Naive B cell (primary cell): ENCODE measurements around the gene ZNF335. TPM values are rescaled to one million over a fixed set of nuclear protein-coding genes. Genes with fewer than 3 reads are reported as not detected.
A peak's percentile ranks its signal among the peaks of the same experiment; 100 is the strongest.

ENCODE experiments used
- ATAC-seq, 2 donors: fragments of 150-1000 bp; cut with Tn5 transposase; 2 replicates each; pipeline ENCODE4 v1.10.0; 2021; ENCODE audit warnings: low read depth in 2 of 2, mild to moderate bottlenecking in 2 of 2, moderate library complexity in 2 of 2
- DNase-seq: peaks from one replicate; pipeline ENCODE4 v3.0.0; 2022
- H3K27ac Mint-ChIP-seq, 6 donors: one replicate each; pipeline ENCODE4 v1.8.0; 2020 to 2022; ENCODE audit warnings: mild to moderate bottlenecking in 6 of 6, mixed read lengths in 6 of 6, moderate library complexity in 5 of 6, inconsistent platforms in 2 of 6
- H3K27me3 Mint-ChIP-seq, 3 donors: one replicate each; pipeline ENCODE4 v1.8.0; 2021 to 2022; ENCODE audit warnings: mixed read lengths in 3 of 3, mild to moderate bottlenecking in 1 of 3
- H3K36me3 Mint-ChIP-seq, 2 donors: one replicate each; pipeline ENCODE4 v1.8.0; 2020 to 2022; ENCODE audit warnings: mixed read lengths in 2 of 2, inconsistent platforms in 1 of 2, mild to moderate bottlenecking in 1 of 2
- H3K4me1 Mint-ChIP-seq, 3 donors: one replicate each; pipeline ENCODE4 v1.8.0; 2020 to 2022; ENCODE audit warnings: mixed read lengths in 3 of 3, inconsistent platforms in 1 of 3, mild to moderate bottlenecking in 1 of 3, moderate library complexity in 1 of 3
- H3K4me3 Mint-ChIP-seq, 8 donors: one replicate each; pipeline ENCODE4 v1.8.0; 2020 to 2022; ENCODE audit warnings: mild to moderate bottlenecking in 8 of 8, mixed read lengths in 8 of 8, moderate library complexity in 8 of 8, inconsistent platforms in 2 of 8
- H3K9me3 Mint-ChIP-seq, 7 donors: one replicate each; pipeline ENCODE4 v1.8.0; 2020 to 2022; ENCODE audit warnings: mixed read lengths in 7 of 7, mild to moderate bottlenecking in 5 of 7, inconsistent platforms in 2 of 7, moderate library complexity in 1 of 7
- polyA plus RNA-seq, 6 donors: library from polyadenylated mRNA; unstranded; fragments of 300-500 nt; fragmentation: Illumina TruSeq; gene quantifications; one replicate each; pipeline ENCODE4 v1.2.3, GENCODE V29; 2021; ENCODE audit warnings: low read depth in 6 of 6

ZNF335 gene
- polyA plus RNA-seq, 6 donors from 2014 or later: 10.4 to 24.3 (median 15.5) TPM

DNA sequence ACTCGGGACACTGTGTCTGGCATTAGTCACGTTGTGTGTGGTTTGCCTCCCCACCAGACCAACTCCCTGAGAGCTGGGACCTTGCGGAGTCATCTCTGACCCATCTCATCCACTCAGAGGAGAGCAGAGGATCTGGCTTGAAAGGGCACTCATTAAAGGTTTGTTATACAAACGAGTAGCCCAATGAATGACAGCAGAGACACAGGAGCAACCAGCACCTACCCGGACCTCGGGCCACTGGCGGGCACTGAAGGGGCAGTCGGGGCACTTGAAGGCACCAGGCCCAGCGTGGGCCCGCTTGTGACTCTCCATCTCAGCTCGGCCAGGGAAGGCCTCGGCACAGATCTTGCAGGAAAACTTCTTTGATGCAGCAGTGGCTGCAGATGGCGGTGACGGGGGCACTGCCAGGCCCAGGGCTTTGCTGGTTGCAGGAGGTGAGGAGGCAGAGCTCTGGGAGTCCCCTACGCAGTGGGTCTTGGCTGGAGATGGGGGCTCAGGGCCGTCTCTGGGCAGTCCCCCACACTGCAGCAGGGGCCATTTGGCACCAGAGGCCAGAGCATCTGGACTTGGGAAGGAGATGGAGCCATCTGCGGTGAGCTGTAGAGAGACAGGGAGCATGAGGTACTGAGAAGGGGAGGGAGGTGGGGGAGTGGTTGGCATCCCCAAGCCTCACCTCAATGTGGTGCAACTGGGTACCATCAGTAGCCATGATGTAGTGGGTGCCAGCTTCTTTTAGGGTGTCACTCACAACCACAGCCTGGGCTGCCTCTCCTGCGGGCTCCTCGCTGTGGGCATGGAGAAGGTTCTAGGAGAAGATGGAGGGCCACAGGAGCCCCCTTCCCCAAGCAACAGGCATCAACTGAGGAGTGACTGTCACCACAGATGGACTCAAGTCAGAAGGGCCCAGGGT, 19.8 kb downstream of the ZNF335 start:
- Mint-ChIP-seq H3K27me3 (no peaks in the 10 kb centered on the region), H3K9me3 (no peaks in the 10 kb centered on the region), H3K4me3 (no peak overlapping the region), H3K4me1 (peaks cover 4 to 7% (median 6%) of the 10 kb centered on the region in 3 donors), H3K27ac (peak overlapping the region in 4 of 6 donors; percentile 18 to 74 (median 40)), H3K36me3 (no peaks in the 10 kb centered on the region)
- no peak for ATAC-seq
- DNase-seq: no peak

DNA sequence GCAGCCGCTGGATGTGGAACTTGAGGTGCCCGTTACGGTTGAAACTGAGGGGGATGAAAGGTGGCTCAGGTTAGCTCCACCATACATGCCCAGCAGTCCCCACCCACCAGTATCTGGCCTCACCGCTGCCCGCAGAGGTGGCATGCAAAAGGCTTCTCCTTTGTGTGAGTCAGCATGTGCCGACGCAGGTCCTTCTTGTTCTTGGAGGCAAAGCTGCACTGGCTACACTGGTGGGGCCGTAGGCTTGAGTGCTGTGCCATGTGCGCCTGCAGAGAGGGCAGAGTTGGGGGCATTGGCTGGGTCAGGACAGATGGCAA, 21.7 kb downstream of the ZNF335 start:
- DNase-seq: no peak

DNA sequence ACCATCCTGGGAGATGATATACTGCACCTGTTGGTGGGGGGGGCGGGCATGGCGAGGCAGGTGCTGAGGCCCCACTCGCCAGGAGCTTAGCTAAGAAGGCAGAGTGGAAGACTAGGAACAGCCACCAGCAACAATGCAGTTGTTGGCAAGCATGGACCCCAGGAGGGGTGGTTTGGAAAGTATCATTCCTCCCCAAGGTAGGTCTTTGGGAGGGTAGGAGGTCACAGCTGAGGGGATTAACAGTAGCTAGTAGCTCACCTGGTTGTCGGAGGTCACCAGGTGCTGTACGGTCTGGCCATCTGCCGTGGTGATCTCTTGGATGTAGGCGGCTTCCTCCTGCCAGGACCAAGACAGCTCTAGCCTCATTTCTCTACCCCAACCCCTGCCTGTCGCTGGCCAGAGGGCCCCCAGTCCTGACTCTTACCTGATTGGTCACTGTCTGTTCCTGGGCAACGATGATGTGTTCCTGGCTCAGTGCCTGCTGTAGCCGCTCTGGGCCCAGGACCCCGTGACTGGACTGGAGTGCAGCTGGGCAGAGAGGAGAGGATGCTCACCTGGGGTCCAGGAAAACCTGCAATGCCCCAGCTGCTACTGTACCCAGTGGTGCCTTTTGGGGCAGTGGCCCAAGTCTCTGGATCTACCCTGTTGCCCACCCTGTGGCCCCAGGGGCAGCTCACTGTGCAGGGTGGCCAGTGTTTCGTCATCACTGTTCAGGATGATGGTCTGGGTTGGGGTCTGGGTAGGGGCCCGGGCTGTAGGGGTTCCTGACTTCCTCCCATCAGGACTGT, 22.3 kb downstream of the ZNF335 start:
- Mint-ChIP-seq H3K27me3 (no peaks in the 10 kb centered on the region), H3K9me3 (no peaks in the 10 kb centered on the region), H3K4me1 (peaks cover 4 to 7% (median 6%) of the 10 kb centered on the region in 3 donors), H3K4me3 (no peak overlapping the region), H3K36me3 (no peaks in the 10 kb centered on the region), H3K27ac (peak overlapping the region in 2 of 6 donors; percentile 68 to 76)
- DNase-seq (no peak), ATAC-seq (no peak)

More for the DNA sequence above, 21.7 kb downstream of the ZNF335 start:
- no peaks in the 10 kb centered on the region for H3K9me3 Mint-ChIP-seq
- no peaks in the 10 kb centered on the region for H3K36me3 Mint-ChIP-seq
- no peak for ATAC-seq
- no peak overlapping the region for H3K4me3 Mint-ChIP-seq
- no peaks in the 10 kb centered on the region for H3K27me3 Mint-ChIP-seq
- H3K4me1 Mint-ChIP-seq: peaks cover 4 to 7% (median 6%) of the 10 kb centered on the region in 3 donors
- no peak overlapping the region for H3K27ac Mint-ChIP-seq

DNA sequence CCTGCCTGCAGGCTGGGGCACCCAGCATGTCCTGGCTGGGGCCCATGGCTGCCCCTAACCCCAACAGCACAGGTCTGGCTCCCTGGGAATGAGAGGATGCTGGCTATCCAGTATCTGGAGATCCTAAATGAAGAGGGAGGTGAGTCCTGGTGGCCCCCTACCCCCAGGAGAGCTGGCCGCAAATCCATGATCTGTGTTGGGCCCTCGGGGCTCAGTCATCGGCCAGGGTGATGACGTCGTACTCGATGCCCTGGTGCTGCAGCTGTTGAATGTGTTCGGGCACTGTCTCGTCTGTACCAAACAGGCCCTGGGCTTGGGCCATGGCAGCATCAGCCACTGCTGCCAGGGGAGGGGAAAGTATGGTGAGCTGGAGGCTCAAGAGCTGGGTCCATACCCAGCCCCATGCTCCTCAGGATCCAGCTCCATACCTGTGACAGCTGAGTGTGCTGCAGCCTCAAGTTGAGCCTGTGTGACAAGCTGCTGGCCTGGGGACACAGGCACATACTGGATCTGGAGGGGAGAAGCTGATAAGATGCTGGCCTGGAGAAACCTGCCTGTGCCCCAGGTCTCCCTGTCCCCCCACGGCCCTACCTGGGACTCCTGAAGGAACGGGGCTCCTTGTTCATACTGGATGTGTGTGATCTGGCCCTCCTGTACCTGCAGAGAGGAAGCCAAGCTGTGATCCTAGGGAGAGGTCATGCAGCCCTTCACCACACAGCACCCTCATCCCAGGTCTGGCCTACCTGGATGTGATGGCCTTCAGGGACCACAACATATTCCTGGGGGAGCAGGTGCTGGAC, 23.1 kb downstream of the ZNF335 start:
- ATAC-seq: no peak
- H3K36me3 Mint-ChIP-seq: peaks cover 3 to 6% of the 10 kb centered on the region in 2 donors

DNA sequence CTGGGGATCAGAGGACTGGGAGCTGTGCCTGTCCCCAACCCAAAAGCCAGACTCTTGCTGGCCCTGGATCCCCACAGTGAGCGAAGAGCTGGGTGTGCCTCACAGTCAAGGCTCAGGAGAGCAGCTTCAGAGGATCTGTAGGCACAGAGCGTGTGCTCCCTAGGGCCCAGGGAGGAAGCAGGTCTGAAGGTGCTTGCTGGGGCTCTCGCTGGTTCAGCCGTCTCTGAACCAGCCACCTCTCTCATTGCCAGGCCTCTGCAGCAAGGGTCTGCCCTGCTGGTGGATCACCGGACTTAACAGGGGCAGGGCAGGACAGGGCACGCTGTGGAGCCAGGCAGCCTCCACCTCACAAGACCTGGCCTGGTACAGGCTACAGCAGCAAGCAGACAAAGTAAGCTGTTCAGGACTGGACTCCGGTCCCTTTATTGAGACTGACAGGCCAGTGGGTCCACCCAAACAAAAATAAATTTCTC, 23.7 kb downstream of the ZNF335 start:
- Mint-ChIP-seq H3K36me3 (peaks cover 4 to 8% of the 10 kb centered on the region in 2 donors), H3K4me1 (peaks cover 4 to 7% (median 6%) of the 10 kb centered on the region in 3 donors), H3K27ac (peak overlapping the region in 2 of 6 donors; percentile 38 to 68), H3K4me3 (no peak overlapping the region), H3K9me3 (no peaks in the 10 kb centered on the region), H3K27me3 (no peaks in the 10 kb centered on the region)
- ATAC-seq: peak; percentile 31 to 42
- DNase-seq: no peak

More for the DNA sequence above, 23.1 kb downstream of the ZNF335 start:
- no peaks in the 10 kb centered on the region for H3K27me3 Mint-ChIP-seq
- H3K9me3 Mint-ChIP-seq: no peaks in the 10 kb centered on the region
- peak overlapping the region in 4 of 6 donors; percentile 54 to 85 (median 72) for H3K27ac Mint-ChIP-seq
- peaks cover 4 to 7% (median 6%) of the 10 kb centered on the region in 3 donors for H3K4me1 Mint-ChIP-seq
- H3K4me3 Mint-ChIP-seq: peak overlapping the region in 1 of 8 donors; percentile 56
- no peak for DNase-seq

DNA sequence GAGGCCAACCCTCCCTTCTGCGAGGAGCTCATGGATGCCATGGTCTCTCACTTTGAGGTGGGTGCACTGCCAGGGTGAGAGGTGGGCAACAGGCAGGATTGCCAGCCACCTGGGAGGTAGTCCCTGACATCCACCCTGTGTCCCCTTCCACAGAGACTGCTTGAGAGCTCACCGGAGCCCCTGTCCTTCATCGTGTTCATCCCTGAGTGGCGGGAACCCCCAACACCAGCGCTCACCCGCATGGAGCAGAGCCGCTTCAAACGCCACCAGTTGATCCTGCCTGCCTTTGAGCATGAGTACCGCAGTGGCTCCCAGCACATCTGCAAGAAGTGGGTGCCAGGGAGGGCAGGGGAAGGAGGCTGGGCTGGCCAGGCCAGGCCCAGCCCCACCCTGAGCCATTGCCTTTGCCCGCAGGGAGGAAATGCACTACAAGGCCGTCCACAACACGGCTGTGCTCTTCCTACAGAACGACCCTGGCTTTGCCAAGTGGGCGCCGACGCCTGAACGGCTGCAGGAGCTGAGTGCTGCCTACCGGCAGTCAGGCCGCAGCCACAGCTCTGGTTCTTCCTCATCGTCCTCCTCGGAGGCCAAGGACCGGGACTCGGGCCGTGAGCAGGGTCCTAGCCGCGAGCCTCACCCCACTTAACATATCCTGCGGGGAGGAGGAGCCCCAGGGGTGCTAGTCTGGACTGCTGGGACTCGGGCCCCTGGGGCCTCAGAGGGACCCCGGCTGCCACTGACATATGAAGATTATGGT, 24.7 kb downstream of the ZNF335 start:
- no peak overlapping the region for H3K4me3 Mint-ChIP-seq
- peaks cover 4 to 8% of the 10 kb centered on the region in 2 donors for H3K36me3 Mint-ChIP-seq
- H3K27ac Mint-ChIP-seq: peak overlapping the region in 2 of 6 donors; percentile 54 to 66
- DNase-seq (no peak), ATAC-seq (no peak)
- no peaks in the 10 kb centered on the region for H3K9me3 Mint-ChIP-seq
- H3K4me1 Mint-ChIP-seq: peaks cover 4 to 7% (median 6%) of the 10 kb centered on the region in 3 donors
- no peaks in the 10 kb centered on the region for H3K27me3 Mint-ChIP-seq

DNA sequence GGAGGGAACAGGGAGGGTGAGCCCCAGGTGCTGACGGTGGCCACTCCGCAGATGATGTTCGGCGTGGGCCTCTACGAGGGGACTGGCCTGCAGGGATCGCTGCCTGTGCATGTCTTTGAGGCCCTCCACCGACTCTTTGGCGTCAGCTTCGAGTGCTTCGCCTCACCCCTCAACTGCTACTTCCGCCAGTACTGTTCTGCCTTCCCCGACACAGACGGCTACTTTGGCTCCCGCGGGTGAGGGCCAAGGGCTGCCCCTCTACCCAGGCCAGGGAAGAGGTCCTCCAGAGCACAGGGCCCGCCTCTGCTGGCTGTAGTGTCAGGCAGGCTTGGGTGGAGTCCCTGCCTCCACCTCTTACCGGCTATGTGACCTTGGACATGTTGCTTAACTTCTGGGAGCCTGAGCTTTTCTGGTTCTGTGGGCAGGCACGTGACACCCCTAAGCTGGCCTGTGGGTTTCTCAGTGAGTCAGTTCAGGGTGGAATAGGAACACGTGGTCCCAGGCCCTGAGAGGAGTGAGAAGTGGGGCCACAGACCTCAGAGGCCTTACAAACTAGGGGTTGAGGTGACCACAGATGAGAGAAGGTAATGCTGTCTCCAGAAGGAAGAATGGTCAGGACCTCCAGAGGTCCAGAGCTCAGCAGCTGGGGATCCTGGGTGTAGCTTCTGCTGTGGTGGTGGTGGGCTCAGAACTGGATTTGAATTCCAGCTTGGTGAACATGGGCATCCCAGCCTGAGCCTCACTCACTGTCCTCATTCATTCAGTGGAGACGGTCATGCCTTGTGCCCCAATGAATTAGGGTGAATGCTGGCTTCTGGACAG, 25.6 kb downstream of the ZNF335 start:
- Mint-ChIP-seq H3K36me3 (peaks cover 4 to 8% of the 10 kb centered on the region in 2 donors), H3K27ac (peak overlapping the region in 2 of 6 donors; percentile 16 to 60), H3K27me3 (no peaks in the 10 kb centered on the region), H3K9me3 (no peaks in the 10 kb centered on the region), H3K4me3 (no peak overlapping the region), H3K4me1 (peaks cover 4 to 7% (median 6%) of the 10 kb centered on the region in 3 donors)
- ATAC-seq (no peak), DNase-seq (no peak)

DNA sequence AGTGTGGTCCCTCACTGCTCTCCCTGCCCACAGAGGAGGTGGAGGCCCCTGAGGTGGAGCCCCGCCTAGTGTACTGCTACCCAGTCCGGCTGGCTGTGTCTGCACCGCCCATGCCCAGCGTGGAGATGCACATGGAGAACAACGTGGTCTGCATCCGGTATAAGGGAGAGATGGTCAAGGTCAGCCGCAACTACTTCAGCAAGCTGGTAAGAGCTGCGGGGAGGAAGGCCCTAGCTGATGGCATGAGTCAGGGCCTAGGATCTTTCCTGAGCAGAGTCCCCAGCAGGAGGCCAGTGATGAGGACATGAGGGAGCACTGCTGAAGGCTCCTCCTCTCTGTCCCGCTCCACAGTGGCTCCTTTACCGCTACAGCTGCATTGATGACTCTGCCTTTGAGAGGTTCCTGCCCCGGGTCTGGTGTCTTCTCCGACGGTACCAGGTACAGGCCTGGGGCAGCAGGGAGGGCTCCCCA, 26.3 kb downstream of the ZNF335 start:
- H3K27ac Mint-ChIP-seq: no peak overlapping the region
- no peaks in the 10 kb centered on the region for H3K9me3 Mint-ChIP-seq
- no peak overlapping the region for H3K4me3 Mint-ChIP-seq
- peaks cover 4 to 7% (median 6%) of the 10 kb centered on the region in 3 donors for H3K4me1 Mint-ChIP-seq
- ATAC-seq (no peak), DNase-seq (no peak)
- no peaks in the 10 kb centered on the region for H3K27me3 Mint-ChIP-seq
- peaks cover 4 to 8% of the 10 kb centered on the region in 2 donors for H3K36me3 Mint-ChIP-seq

DNA sequence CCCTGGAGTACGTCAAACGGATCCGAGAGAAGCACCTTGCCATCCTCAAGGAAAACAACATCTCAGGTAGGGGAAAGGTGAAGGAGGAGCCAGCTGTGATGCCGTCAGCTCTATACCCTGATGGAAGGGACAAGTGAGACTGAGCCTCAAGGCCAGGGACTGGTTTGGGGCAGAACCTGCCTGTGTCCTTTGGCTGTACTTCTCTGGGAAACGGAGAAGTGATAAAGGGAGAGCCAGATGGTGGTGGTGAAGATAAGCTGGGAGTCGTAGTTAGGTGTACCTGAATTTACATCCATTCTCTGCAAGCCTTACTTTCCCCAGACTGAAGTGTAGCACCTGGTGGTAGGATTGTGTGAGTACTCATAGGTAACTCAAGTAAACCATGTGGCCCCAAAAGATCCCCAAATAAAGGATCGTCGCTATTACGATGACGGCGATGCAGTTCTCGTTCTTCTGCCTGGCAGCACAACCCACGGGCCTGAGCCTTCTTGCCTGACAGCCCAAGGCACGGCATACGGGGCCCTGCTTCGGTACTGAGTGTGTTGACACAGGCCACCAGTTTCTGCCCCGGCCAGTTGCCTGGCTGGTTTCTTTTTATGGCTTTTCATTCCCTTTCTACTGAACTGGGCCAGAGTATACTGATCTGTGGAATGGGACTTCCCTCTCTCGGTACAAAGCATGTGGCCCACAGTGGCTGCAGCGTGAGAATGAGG, 26.9 kb downstream of the ZNF335 start:
- H3K4me1 Mint-ChIP-seq: peaks cover 4 to 7% (median 6%) of the 10 kb centered on the region in 3 donors
- no peak for DNase-seq
- H3K36me3 Mint-ChIP-seq: peaks cover 4 to 8% of the 10 kb centered on the region in 2 donors
- no peak for ATAC-seq
- H3K4me3 Mint-ChIP-seq: no peak overlapping the region
- no peaks in the 10 kb centered on the region for H3K27me3 Mint-ChIP-seq
- H3K9me3 Mint-ChIP-seq: no peaks in the 10 kb centered on the region
- peak overlapping the region in 2 of 6 donors; percentile 21 to 34 for H3K27ac Mint-ChIP-seq

DNA sequence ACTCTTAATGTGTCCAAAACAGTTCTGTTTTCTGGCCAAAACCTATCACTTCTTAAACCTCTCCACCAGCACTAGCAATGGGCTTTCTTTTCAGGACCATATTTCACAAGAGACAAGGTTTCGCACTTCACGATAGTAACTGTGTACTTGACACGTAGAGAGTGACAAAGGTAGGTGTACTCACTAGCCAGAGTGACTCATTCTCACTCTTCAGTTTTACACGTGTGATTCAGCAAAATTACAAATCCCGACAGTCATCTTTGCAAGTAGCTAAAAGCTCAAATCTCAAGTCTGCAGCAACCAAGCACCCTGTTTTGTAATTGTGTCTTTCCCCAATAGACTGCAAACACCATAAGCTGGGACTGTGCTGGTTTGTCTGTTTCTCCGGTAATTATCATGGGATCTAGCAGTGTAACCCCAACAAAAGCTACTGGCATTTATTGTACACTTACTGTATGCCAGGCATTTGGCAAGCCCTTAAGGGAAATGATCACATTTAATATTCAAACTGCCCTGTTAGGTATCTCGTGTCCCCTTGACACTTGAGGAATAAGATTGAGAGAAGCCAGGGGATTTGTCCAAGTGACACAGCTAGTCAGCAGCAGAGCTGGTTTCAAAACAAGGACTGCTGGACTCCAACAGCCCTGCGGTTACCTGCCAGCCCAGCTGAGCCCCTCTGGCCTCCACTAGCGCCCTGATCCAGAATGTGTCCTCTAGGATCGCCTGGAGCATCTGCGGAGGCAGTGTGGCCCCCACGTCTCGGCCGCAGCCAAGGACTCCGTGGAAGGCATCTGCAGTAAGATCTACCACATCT, 27.6 kb downstream of the ZNF335 start:
- DNase-seq: no peak
- no peaks in the 10 kb centered on the region for H3K9me3 Mint-ChIP-seq
- H3K4me1 Mint-ChIP-seq: peaks cover 2 to 10% (median 9%) of the 10 kb centered on the region in 3 donors
- ATAC-seq: no peak
- no peaks in the 10 kb centered on the region for H3K27me3 Mint-ChIP-seq
- H3K4me3 Mint-ChIP-seq: peak overlapping the region in 1 of 8 donors; percentile 8
- H3K36me3 Mint-ChIP-seq: peaks cover 10 to 14% of the 10 kb centered on the region in 2 donors
- peak overlapping the region in 2 of 6 donors; percentile 11 to 48 for H3K27ac Mint-ChIP-seq
